ENCODE data around the gene TEX50.
"Not testable (repeated sequence)": the region's sequence is repeated elsewhere in the genome, so short reads cannot be mapped to it uniquely, and the experiment has no call there.

Gene TEX50

GRCh38 chr1:173663159-173663558 lies 28.0 kb downstream of the TEX50 start:
- no peak for DNase-seq (ENCODE audit: low spot score)

GRCh38 chr1:173666646-173667045 lies 31.5 kb downstream of the TEX50 start:
- no peak for DNase-seq (ENCODE audit: low spot score)

DNA sequence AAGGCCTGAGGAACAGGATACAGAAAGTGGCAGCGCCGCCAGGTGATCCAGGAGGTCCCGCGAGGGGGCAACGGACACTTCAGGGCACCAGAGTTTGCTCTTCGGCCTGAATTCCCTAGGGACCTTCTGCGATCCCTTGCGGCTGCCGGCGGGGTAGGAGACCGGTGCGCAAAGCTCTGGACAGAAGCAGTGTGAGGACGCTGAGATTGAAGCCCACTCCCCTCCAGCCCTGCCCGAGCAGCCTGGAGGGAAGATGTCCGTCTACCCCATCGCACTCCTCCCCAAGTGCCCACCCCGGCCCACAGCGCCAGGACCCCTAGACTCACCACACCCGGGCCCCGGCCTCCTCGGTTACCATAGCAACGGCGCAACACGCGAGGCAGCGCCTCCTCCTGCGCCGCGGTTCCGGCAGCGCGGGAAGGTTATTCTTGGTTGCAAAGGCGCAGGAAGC lies 34.4 kb downstream of the TEX50 start, which contains the start of gene ANKRD45:
ANKRD45 (minus strand) TSS at position 361 of the 451 bp plus-strand sequence. CDS start 10,433 bp downstream, outside the sequence.
- DNase-seq (ENCODE audit: low spot score), result no peak

DNA sequence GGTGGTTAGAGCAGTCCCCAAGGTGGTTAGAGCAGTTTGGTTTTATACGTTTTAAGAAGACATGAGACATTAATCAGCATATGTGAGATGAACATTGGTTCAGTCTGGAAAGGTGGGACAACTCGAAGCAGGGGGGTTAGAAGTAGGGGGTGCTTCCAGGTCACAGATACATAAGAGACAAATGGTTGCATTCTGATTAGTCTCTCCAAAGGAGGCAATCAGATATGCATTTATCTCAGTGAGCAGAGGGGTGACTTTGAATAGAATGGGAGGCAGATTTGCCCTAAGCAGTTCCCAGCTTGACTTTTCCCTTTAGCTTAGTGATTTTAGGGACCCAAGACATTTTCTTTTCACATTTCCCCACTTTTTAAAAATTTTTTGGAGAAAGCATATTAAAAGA lies 39.4 kb downstream of the TEX50 start:
- DNase-seq (ENCODE audit: low spot score), result not testable (repeated sequence)

- DNase-seq (ENCODE audit: low spot score), result not testable (repeated sequence)
These were observed 45.0 kb downstream of the TEX50 start for GRCh38 chr1:173680152-173680551.

GRCh38 chr1:173682184-173682583 lies 47.0 kb downstream of the TEX50 start:
- DNase-seq (ENCODE audit: low spot score), result no peak

- not testable (repeated sequence) for DNase-seq (ENCODE audit: low spot score)
These were observed 48.7 kb downstream of the TEX50 start for GRCh38 chr1:173683838-173684237.

DNA sequence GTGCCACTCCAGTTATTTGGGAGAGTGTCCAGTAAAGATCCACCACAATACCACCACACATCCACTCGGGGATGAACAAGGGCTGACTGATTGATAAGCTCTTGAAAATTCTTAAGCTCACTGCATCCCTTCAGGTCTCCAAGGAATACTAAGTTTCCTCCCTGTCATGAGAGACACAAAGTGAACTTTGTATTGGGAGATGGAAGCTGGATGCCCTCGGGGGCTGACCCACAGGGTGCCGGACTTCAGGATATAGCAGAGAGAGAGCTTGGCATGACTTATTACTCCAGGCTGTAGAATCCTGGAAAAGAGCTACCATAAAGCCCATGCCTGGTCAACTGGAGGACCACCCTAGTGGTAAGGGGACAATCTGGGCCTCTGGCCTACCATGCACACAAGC lies 50.0 kb downstream of the TEX50 start:
- not testable (repeated sequence) for DNase-seq (ENCODE audit: low spot score)

All from NAMALWA (cell line).